BJ (cell line): ENCODE data around the gene GRB10. TPM values are rescaled to one million over a fixed set of nuclear protein-coding genes. Genes with fewer than 3 reads are reported as not detected.
"Not testable (repeated sequence)": the region's sequence is repeated elsewhere in the genome, so short reads cannot be mapped to it uniquely, and the experiment has no call there.

Experiments used
- CTCF ChIA-PET: fragments of 350-600 bp; formaldehyde crosslinking; extraction: SDS; loops from one replicate; lab custom pipeline; 2021; ENCODE audit warnings: antibody characterized with exemption, inconsistent platforms; lab: Yijun Ruan, JAX
- POLR2A ChIA-PET: fragments of 300-600 bp; sonication (Branson Sonifier 250); formaldehyde crosslinking; extraction: SDS; loops from one replicate; lab custom pipeline; 2021; ENCODE audit warnings: antibody characterized with exemption; lab: Charles Lee
- DNase-seq: peaks from one replicate; pipeline ENCODE4 v3.0.0-alpha.2; 2011; ENCODE audit warnings: low read depth
- H3K27me3 ChIP-seq: 2 replicates; pipeline ENCODE4 v1.6.0; 2011; ENCODE audit warnings: low read length; ENCODE audit not compliant: control insufficient read depth, insufficient read depth
- H3K36me3 ChIP-seq: 2 replicates; pipeline ENCODE4 v1.5.1; 2011; ENCODE audit warnings: low read length; ENCODE audit not compliant: control insufficient read depth, insufficient read depth
- H3K4me3 ChIP-seq: 2 replicates; pipeline ENCODE4 v1.5.1; 2011; ENCODE audit warnings: low read depth, mild to moderate bottlenecking, control low read depth, low read length
- polyA plus RNA-seq: library from polyadenylated mRNA; depleted of rRNA; stranded (reverse); fragments of >200 nt; gene quantifications from 2 replicates; pipeline ENCODE4 v1.2.3, GENCODE V29; 2011
- TF ChIP-seq, protein P1 (sequence below): IDR thresholded peaks from 2 replicates; pipeline ENCODE4 v1.5.1; 2011; ENCODE audit warnings: low read depth, mild to moderate bottlenecking, control low read depth, inconsistent platforms, low read length, moderate library complexity; ENCODE audit not compliant: insufficient read depth

Gene GRB10
- polyA plus RNA-seq, 1 experiment = 8.5 TPM

DNA sequence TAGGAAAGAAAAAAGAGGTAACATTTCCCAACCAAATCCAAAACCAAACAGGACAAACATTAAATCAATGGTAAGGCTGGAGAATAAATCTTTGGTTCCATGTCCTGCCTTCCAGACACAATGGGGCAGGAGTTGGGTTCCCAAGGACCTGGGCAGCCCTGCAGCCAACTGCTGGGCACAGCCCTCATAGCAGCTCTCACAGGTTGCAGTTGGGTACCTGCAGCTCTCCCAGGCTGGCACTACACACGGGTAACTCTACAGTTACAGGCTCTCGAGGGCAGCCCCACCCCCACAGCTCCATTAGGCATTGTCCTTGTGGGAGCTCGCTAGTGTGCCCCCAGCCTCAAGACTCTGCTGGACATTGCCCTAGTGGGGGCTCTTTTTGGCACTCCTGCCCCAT is 7.5 kb downstream of the GRB10 start:
- H3K27me3 ChIP-seq = no peaks in the 10 kb centered on the region
- POLR2A ChIA-PET = no interaction called here
- H3K4me3 ChIP-seq = no peak overlapping the region
- TF ChIP-seq, protein P1, sequence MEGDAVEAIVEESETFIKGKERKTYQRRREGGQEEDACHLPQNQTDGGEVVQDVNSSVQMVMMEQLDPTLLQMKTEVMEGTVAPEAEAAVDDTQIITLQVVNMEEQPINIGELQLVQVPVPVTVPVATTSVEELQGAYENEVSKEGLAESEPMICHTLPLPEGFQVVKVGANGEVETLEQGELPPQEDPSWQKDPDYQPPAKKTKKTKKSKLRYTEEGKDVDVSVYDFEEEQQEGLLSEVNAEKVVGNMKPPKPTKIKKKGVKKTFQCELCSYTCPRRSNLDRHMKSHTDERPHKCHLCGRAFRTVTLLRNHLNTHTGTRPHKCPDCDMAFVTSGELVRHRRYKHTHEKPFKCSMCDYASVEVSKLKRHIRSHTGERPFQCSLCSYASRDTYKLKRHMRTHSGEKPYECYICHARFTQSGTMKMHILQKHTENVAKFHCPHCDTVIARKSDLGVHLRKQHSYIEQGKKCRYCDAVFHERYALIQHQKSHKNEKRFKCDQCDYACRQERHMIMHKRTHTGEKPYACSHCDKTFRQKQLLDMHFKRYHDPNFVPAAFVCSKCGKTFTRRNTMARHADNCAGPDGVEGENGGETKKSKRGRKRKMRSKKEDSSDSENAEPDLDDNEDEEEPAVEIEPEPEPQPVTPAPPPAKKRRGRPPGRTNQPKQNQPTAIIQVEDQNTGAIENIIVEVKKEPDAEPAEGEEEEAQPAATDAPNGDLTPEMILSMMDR = no peak
- DNase-seq = no peak
- CTCF ChIA-PET = no interaction called here
- H3K36me3 ChIP-seq = no peaks in the 10 kb centered on the region

DNA sequence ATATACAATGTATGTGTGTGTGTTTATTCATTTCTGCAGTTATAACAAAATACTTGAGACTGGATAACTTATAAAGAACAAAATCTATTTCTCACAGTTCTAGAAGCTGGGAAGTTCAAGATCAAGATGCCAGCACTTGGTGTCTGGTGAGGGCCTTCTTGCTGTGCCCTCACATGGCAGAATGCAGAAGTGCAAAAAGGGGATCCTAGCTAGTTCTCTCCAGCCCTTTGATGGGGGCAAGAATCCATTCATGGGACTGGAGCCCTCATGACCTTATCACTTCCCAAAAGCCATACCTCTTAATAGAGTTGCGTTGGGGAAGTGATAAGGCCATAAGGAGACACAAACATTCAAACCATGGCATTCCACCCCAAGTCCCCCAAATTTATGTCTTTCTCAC is 8.4 kb downstream of the GRB10 start:
- TF ChIP-seq, protein P1 = no peak
- DNase-seq = no peak
- POLR2A ChIA-PET = no interaction called here
- Histone ChIP-seq H3K4me3 (no peak overlapping the region), H3K36me3 (no peaks in the 10 kb centered on the region), H3K27me3 (no peaks in the 10 kb centered on the region)
- CTCF ChIA-PET = interaction anchor here (0.5 kb wide), 1 partner anchor 367 kb away, joined by 3 read pairs; no protein-coding TSS in a partner anchor

DNA sequence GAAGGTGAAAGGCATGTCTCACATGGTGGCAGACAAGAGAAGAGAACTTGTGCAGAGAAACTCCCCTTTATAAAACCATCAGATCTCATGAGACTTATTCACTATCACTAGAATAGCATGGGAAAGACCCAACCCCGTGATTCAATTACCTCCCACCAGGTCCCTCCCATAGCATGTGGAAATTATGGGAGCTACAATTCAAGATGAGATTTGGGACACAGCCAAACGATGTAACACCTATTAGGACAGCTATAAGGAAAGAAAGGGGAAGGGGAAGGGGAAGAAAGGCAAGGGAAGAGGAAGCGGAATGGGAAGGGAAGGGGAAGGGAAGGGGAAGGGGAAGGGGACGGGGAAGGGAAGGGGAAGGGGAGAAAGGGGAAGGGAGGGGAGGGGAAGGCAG is 9.6 kb downstream of the GRB10 start:
- DNase-seq, H3K36me3 ChIP-seq, H3K27me3 ChIP-seq, POLR2A ChIA-PET, H3K4me3 ChIP-seq, CTCF ChIA-PET: not testable (repeated sequence)

DNA sequence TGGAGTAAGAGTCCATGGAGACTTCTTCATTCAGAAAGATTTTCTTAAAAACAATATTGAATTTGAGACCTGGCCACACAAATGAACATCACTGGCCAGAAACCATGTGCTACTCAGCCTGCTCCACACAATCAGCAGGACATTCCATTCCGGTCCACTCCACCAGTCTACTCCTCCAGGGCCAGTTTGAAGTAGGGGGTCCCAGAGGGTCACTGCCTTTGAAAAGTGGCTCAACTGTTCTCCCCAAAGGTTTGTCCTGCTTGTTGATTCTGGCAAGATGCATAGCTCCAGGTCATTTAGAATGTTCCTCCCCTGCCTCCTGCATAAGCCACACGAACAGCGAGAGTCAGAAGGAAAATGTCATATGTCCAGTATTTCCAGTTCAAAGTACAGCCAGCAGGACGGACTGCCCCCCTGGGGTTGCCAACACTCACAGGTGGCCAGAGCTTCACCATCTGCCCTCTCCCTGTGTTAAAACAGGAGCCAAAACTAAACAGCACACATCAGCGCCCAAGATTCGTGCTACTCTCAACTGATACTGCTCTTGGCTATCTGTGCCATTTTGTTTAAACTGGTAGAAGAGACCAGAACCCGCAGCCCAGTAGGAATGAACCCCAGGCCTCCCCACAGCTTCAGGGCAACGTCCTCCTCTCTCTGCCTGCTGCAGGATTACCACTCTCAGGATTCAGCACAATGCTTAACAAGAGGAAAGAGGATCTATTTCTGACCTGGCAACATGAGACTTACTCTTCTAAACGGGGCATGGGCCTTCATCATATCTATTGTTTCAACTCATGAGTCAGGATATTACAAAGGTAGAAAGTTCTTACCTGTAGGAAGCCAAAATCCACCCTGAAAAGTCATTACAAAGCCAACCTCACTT is 11.3 kb downstream of the GRB10 start:
- TF ChIP-seq, protein P1 = no peak
- ChIA-PET CTCF (no interaction called here), POLR2A (no interaction called here)
- H3K4me3 ChIP-seq = no peak overlapping the region
- no peaks in the 10 kb centered on the region for H3K36me3 ChIP-seq
- no peak for DNase-seq
- no peaks in the 10 kb centered on the region for H3K27me3 ChIP-seq

DNA sequence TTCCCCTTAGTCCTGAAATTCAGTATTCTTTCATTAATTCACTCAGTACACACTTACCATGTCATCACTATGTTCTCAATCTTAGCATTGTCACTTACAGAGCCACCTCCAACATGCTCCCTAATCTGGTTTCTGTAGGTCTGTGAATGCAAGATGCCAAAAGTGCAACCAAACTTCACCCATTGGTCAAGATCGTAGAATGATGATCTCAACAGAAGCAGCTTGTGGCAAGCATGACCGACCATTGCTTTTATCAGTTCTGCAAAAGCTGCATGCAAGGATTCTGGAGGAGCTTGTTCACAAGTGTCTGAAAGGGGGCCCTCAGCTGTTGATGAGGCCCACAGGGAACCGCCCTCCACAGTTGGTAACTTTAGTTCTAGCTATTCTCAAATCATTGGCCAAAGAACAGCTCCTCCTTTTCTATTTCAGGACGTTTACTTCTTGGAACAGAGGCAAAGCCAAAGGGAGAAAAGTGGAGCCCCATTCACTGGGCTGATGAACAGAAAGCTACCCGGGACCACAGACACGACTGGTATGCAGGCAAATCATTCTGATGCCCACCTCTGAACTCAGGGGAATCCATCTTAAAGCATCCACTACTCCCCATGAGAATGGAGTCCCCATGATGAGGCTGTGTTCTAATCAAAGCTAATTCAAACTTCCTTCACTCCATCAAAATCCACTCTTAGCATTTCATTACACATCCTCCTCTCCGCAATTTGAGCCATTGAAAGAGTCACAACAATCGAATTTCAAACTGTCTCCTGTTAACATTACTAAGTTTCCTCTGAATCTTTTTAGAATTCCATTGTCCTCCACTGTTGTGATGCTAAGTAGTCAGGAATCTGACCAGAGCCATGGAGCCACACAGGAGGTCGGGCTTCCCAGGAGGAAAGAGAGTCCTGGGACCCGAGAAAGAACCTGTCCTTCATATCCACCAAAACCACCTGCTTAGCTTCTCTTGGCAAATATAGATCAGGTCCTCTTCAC is 13.9 kb downstream of the GRB10 start:
- TF ChIP-seq, protein P1 = no peak
- DNase-seq = no peak
- Histone ChIP-seq H3K4me3 (no peak overlapping the region), H3K36me3 (no peaks in the 10 kb centered on the region), H3K27me3 (no peaks in the 10 kb centered on the region)
- ChIA-PET POLR2A (no interaction called here), CTCF (interaction anchor here (2.0 kb wide), 1 partner anchor 373 kb away, joined by 4 read pairs; no protein-coding TSS in a partner anchor)
